HEK293T (cell line): Measurements from ENCODE around the gene FANCD2.
"Not testable (repeated sequence)": the region's sequence is repeated elsewhere in the genome, so short reads cannot be mapped to it uniquely, and the experiment has no call there.

Experiments
- FOXA1 ChIP-seq: fragments of 450-650 bp; IDR thresholded peaks from 2 replicates; pipeline ENCODE4 v1.6.1; 2016; ENCODE audit warnings: mild to moderate bottlenecking
- TARDBP ChIP-seq: fragments of 450-650 bp; IDR thresholded peaks from 2 replicates; pipeline ENCODE4 v1.6.1; 2016

- not testable (repeated sequence) for TF ChIP-seq FOXA1, TARDBP
These were observed 7.4 kb upstream of the FANCD2 start for GRCh38 chr3:10018806-10019205.
